H9 (cell line): ENCODE results near the gene IRAG1. TPM values are rescaled to one million over a fixed set of nuclear protein-coding genes. Genes with fewer than 3 reads are reported as not detected.

Experiments
- DNase-seq: peaks from one replicate; pipeline ENCODE4 v3.0.0-alpha.2; 2017
- H2AFZ ChIP-seq: one replicate; pipeline ENCODE4 v1.6.1; 2013; ENCODE audit warnings: mild to moderate bottlenecking, low read length, control low read depth, moderate library complexity
- H2AK5ac ChIP-seq: 2 replicates; pipeline ENCODE4 v1.6.1; 2013; ENCODE audit warnings: low read length, control low read depth, mixed read lengths; ENCODE audit not compliant: insufficient read length
- H2BK120ac ChIP-seq: one replicate; pipeline ENCODE4 v1.6.1; 2013; ENCODE audit warnings: low read depth, mild to moderate bottlenecking, low read length, control low read depth, inconsistent platforms; ENCODE audit not compliant: poor library complexity, severe bottlenecking
- H2BK12ac ChIP-seq: 2 replicates; pipeline ENCODE4 v1.6.1; 2013; ENCODE audit warnings: low read length, control low read depth, mixed read lengths, low read depth; ENCODE audit not compliant: insufficient read length
- H2BK15ac ChIP-seq: 2 replicates; pipeline ENCODE4 v1.6.1; 2013; ENCODE audit warnings: low read depth, low read length, control low read depth
- H2BK20ac ChIP-seq: one replicate; pipeline ENCODE4 v1.6.1; 2013; ENCODE audit warnings: low read depth, mild to moderate bottlenecking, low read length, control low read depth, inconsistent platforms; ENCODE audit not compliant: poor library complexity, severe bottlenecking
- H2BK5ac ChIP-seq: 2 replicates; pipeline ENCODE4 v1.6.1; 2013; ENCODE audit warnings: low read length, control low read depth, mixed read lengths; ENCODE audit not compliant: insufficient read length
- H3K14ac ChIP-seq: 2 replicates; pipeline ENCODE4 v1.6.1; 2013; ENCODE audit warnings: low read length, control low read depth; ENCODE audit not compliant: insufficient read depth
- H3K18ac ChIP-seq: 2 replicates; pipeline ENCODE4 v1.6.1; 2013; ENCODE audit warnings: low read depth, mild to moderate bottlenecking, mixed read lengths, low read length, control low read depth; ENCODE audit not compliant: insufficient read length
- H3K23ac ChIP-seq: 2 replicates; pipeline ENCODE4 v1.6.1; 2013; ENCODE audit warnings: low read length, control low read depth, mixed read lengths, low read depth; ENCODE audit not compliant: insufficient read length
- H3K23me2 ChIP-seq: 2 replicates; pipeline ENCODE4 v1.6.1; 2013; ENCODE audit warnings: low read depth, mild to moderate bottlenecking, mixed read lengths, low read length, control low read depth; ENCODE audit not compliant: insufficient read length, poor library complexity, severe bottlenecking
- H3K27ac ChIP-seq: 2 replicates; pipeline ENCODE4 v1.5.1; 2013; ENCODE audit warnings: low read length, control low read depth, mixed read lengths, low read depth; ENCODE audit not compliant: insufficient read length
- H3K27me3 ChIP-seq: 2 replicates; pipeline ENCODE4 v1.6.1; 2013; ENCODE audit warnings: low read length, control low read depth, inconsistent platforms; ENCODE audit not compliant: insufficient read depth
- H3K4ac ChIP-seq: 2 replicates; pipeline ENCODE4 v1.6.1; 2013; ENCODE audit warnings: low read depth, mild to moderate bottlenecking, control low read depth, inconsistent platforms, low read length, moderate library complexity
- H3K4me1 ChIP-seq: 2 replicates; pipeline ENCODE4 v1.6.1; 2013; ENCODE audit warnings: low read length, control low read depth, inconsistent platforms; ENCODE audit not compliant: insufficient read depth
- H3K4me2 ChIP-seq: 2 replicates; pipeline ENCODE4 v1.6.1; 2013; ENCODE audit warnings: low read length, control low read depth, mixed read lengths; ENCODE audit not compliant: insufficient read length, insufficient read depth
- H3K56ac ChIP-seq: 2 replicates; pipeline ENCODE4 v1.6.1; 2013; ENCODE audit warnings: low read depth, mild to moderate bottlenecking, mixed read lengths, low read length, control low read depth; ENCODE audit not compliant: insufficient read length
- H3K79me1 ChIP-seq: 2 replicates; pipeline ENCODE4 v1.6.1; 2013; ENCODE audit warnings: low read depth, mild to moderate bottlenecking, moderate library complexity, low read length, control low read depth, inconsistent platforms; ENCODE audit not compliant: insufficient read depth, poor library complexity, severe bottlenecking
- H3K79me2 ChIP-seq: 2 replicates; pipeline ENCODE4 v1.6.1; 2013; ENCODE audit warnings: low read length, control low read depth, inconsistent platforms; ENCODE audit not compliant: insufficient read depth
- H3K9ac ChIP-seq: 2 replicates; pipeline ENCODE4 v1.6.1; 2013; ENCODE audit warnings: low read length, control low read depth, mixed read lengths; ENCODE audit not compliant: insufficient read length; ENCODE audit errors: extremely low read depth
- H3K9me3 ChIP-seq: one replicate; pipeline ENCODE4 v1.6.1; 2013; ENCODE audit warnings: low read depth, low read length, inconsistent platforms; ENCODE audit not compliant: control insufficient read depth
- H3T11ph ChIP-seq: one replicate; pipeline ENCODE4 v1.6.1; 2013; ENCODE audit warnings: mild to moderate bottlenecking, low read length, control low read depth, inconsistent platforms
- H4K20me1 ChIP-seq: one replicate; pipeline ENCODE4 v1.6.1; 2013; ENCODE audit not compliant: control insufficient read depth, insufficient read length, insufficient read depth
- H4K5ac ChIP-seq: 2 replicates; pipeline ENCODE4 v1.6.1; 2013; ENCODE audit warnings: low read depth, mild to moderate bottlenecking, mixed read lengths, low read length, control low read depth; ENCODE audit not compliant: insufficient read length
- H4K8ac ChIP-seq: replicated peaks from 2 replicates; pipeline ENCODE4 v1.6.1; 2013; ENCODE audit warnings: low read length, control low read depth, mixed read lengths, low read depth; ENCODE audit not compliant: insufficient read length
- H4K91ac ChIP-seq: 2 replicates; pipeline ENCODE4 v1.6.1; 2013; ENCODE audit warnings: low read depth, mild to moderate bottlenecking, moderate library complexity, mixed read lengths, low read length, control low read depth; ENCODE audit not compliant: insufficient read length
- H3K27ac Mint-ChIP-seq, 3 experiments: 2 replicates in 2 of 3; 3 replicates in 1 of 3; pipeline ENCODE4 v1.8.0; 2020 to 2021; ENCODE audit warnings: mixed read lengths in 3 of 3, mild to moderate bottlenecking in 1 of 3, moderate library complexity in 1 of 3
- H3K27me3 Mint-ChIP-seq: 2 replicates; pipeline ENCODE4 v1.8.0; 2021; ENCODE audit warnings: low read depth, mild to moderate bottlenecking, moderate library complexity, mixed read lengths
- H3K36me3 Mint-ChIP-seq, 3 experiments: 2 replicates in 2 of 3; 3 replicates in 1 of 3; pipeline ENCODE4 v1.8.0; 2020 to 2021; ENCODE audit warnings: low read depth in 3 of 3, mixed read lengths in 3 of 3; ENCODE audit not compliant: insufficient read depth in 1 of 3
- H3K4me1 Mint-ChIP-seq, 2 experiments: 2 replicates each; pipeline ENCODE4 v1.8.0; 2020; ENCODE audit warnings: mixed read lengths in 2 of 2
- H3K4me3 Mint-ChIP-seq, 2 experiments: 2 replicates in 1 of 2; 3 replicates in 1 of 2; pipeline ENCODE4 v1.8.0; 2020 to 2021; ENCODE audit warnings: mild to moderate bottlenecking in 2 of 2, mixed read lengths in 2 of 2, moderate library complexity in 1 of 2
- H3K9me3 Mint-ChIP-seq, 2 experiments: 2 replicates in 1 of 2; 3 replicates in 1 of 2; pipeline ENCODE4 v1.8.0; 2020; ENCODE audit warnings: mild to moderate bottlenecking in 2 of 2, mixed read lengths in 2 of 2, moderate library complexity in 1 of 2
- WGBS: extraction: QIAGEN DNeasy Blood & Tissue Kit; methylation state at CpG from one replicate; pipeline ENCODE4 v1.1.7; 2013; ENCODE audit warnings: missing lambda C conversion rate, low lambda C conversion rate, mixed read lengths; ENCODE audit not compliant: insufficient read length; ENCODE audit errors: extremely low coverage; 5-methylcytosine and 5-hydroxymethylcytosine counted together
- total RNA-seq: library from RNA; stranded (reverse); gene quantifications from 2 replicates; pipeline ENCODE4 v1.2.1, GENCODE V29; 2021
- TF ChIP-seq, protein P1 (sequence below): fragments of 200-600 bp; sonication (generic); conservative IDR thresholded peaks from 3 replicates; pipeline ENCODE4 v1.8.0; 2021; ENCODE audit warnings: antibody characterized with exemption, mild to moderate bottlenecking

IRAG1 gene
- total RNA-seq, 1 experiment from 2014 or later: 2.4 TPM

DNA sequence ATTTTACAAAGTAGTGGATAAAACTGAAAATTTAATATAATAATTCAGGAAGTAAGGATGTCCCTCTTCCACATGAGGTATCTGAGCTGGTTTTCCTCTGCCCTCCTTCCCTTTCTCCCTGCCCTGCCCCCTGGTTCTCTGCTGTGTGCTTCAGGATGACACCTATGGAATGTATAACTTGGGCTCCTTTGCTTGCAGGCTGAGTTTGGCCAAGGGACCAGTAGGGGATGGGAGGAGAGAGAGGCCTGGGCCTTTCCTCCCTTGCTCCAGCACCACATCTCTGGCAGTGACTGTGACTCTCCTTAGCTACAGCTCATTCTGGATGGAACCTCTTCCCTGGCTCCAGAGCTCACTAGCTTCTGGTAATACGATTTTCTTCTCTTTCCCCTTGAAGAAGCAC lies 10.1 kb downstream of the IRAG1 start:
- Histone ChIP-seq H2BK15ac (no peak overlapping the region), H2BK5ac (no peak overlapping the region)

More for the DNA sequence above, 10.1 kb downstream of the IRAG1 start:
- Histone ChIP-seq H3T11ph (no peak overlapping the region), H3K4me2 (no peak overlapping the region), H4K5ac (no peak overlapping the region), H2AFZ (no peak overlapping the region), H3K4me1 (no peaks in the 10 kb centered on the region), H4K91ac (no peak overlapping the region), H3K56ac (no peak overlapping the region), H2AK5ac (no peak overlapping the region), H2BK120ac (no peak overlapping the region), H3K27me3 (no peaks in the 10 kb centered on the region), H3K18ac (no peak overlapping the region), H3K23ac (no peak overlapping the region), H3K23me2 (no peaks in the 10 kb centered on the region), H3K79me1 (no peaks in the 10 kb centered on the region), H2BK20ac (no peak overlapping the region), H3K9me3 (no peaks in the 10 kb centered on the region), H3K27ac (no peak overlapping the region), H3K79me2 (no peaks in the 10 kb centered on the region), H3K14ac (no peak overlapping the region), H3K9ac (no peak overlapping the region), H2BK12ac (no peak overlapping the region), H3K4ac (no peak overlapping the region), H4K8ac (no peak overlapping the region), H4K20me1 (no peaks in the 10 kb centered on the region)
- no peak for DNase-seq
- no peaks in the 10 kb centered on the region for H3K27me3 Mint-ChIP-seq
- H3K4me3 Mint-ChIP-seq: no peak overlapping the region
- no peaks in the 10 kb centered on the region for H3K4me1 Mint-ChIP-seq
- H3K9me3 Mint-ChIP-seq: no peaks in the 10 kb centered on the region
- WGBS: no CpG with 5 or more reads among the region's 1 CpG
- TF ChIP-seq, protein P1, sequence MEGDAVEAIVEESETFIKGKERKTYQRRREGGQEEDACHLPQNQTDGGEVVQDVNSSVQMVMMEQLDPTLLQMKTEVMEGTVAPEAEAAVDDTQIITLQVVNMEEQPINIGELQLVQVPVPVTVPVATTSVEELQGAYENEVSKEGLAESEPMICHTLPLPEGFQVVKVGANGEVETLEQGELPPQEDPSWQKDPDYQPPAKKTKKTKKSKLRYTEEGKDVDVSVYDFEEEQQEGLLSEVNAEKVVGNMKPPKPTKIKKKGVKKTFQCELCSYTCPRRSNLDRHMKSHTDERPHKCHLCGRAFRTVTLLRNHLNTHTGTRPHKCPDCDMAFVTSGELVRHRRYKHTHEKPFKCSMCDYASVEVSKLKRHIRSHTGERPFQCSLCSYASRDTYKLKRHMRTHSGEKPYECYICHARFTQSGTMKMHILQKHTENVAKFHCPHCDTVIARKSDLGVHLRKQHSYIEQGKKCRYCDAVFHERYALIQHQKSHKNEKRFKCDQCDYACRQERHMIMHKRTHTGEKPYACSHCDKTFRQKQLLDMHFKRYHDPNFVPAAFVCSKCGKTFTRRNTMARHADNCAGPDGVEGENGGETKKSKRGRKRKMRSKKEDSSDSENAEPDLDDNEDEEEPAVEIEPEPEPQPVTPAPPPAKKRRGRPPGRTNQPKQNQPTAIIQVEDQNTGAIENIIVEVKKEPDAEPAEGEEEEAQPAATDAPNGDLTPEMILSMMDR: no peak
- no peaks in the 10 kb centered on the region for H3K36me3 Mint-ChIP-seq
- no peak overlapping the region for H3K27ac Mint-ChIP-seq
